ENCODE results near the gene DEFB131A.
"Not testable (repeated sequence)": the region's sequence is repeated elsewhere in the genome, so short reads cannot be mapped to it uniquely, and the experiment has no call there.

Gene DEFB131A

GRCh38 chr4:9436728-9437127 is 7.5 kb upstream of the DEFB131A start:
- H2AFZ ChIP-seq (ENCODE audit: low read length); H3K9me3 ChIP-seq (replicated peaks in 1 of 2; ENCODE audit: control insufficient read depth in 2 of 2, insufficient read depth in 1 of 2, low read depth in 1 of 2, low read length in 2 of 2); H4K91ac ChIP-seq (ENCODE audit: low read depth, low read length, poor library complexity); H3K18ac ChIP-seq (ENCODE audit: low read length); H3K9ac ChIP-seq (ENCODE audit: low read depth, low read length, poor library complexity); H2AK5ac ChIP-seq (ENCODE audit: low read depth, low read length); H4K8ac ChIP-seq (ENCODE audit: low read depth, low read length); H3K4ac ChIP-seq (ENCODE audit: low read length); H3K79me1 ChIP-seq (ENCODE audit: low read depth, low read length); H2BK5ac ChIP-seq (ENCODE audit: low read length); H3K4me1 ChIP-seq (ENCODE audit: control insufficient read depth in 2 of 2, insufficient read depth in 1 of 2, low read depth in 1 of 2, low read length in 2 of 2); H3K4me2 ChIP-seq (ENCODE audit: insufficient read depth, low read length, poor library complexity, severe bottlenecking); H2BK12ac ChIP-seq (ENCODE audit: low read length); H3K36me3 ChIP-seq (replicated peaks in 1 of 2; ENCODE audit: control insufficient read depth in 2 of 2, insufficient read depth in 2 of 2, low read length in 2 of 2); H2BK120ac ChIP-seq (ENCODE audit: low read depth, low read length); H3K4me3 ChIP-seq (ENCODE audit: low read length in 2 of 2); H3K23ac ChIP-seq (ENCODE audit: low read depth, low read length, poor library complexity); H3K27ac ChIP-seq (replicated peaks; ENCODE audit: low read length); DNase-seq (ENCODE audit: low spot score); H3K27me3 ChIP-seq (ENCODE audit: control insufficient read depth in 3 of 3, insufficient read depth in 3 of 3, low read depth in 1 of 3, low read length in 3 of 3); H2BK15ac ChIP-seq (ENCODE audit: low read length); H3K14ac ChIP-seq (ENCODE audit: low read length): not testable (repeated sequence)

GRCh38 chr4:9442355-9442754 is 1.9 kb upstream of the DEFB131A start:
- WGBS, 2 donors (ENCODE audit: extremely low coverage in 2 of 2, insufficient read length in 2 of 2, insufficient replicate concordance in 1 of 2): no CpG with 5 or more reads among the region's 4 CpGs
- not testable (repeated sequence) for H3K79me1 ChIP-seq (ENCODE audit: low read depth, low read length)

GRCh38 chr4:9444681-9445080 is 467 bp downstream of the DEFB131A start:
- H3K14ac ChIP-seq (ENCODE audit: low read length); H3K36me3 ChIP-seq (replicated peaks in 1 of 2; ENCODE audit: control insufficient read depth in 2 of 2, insufficient read depth in 2 of 2, low read length in 2 of 2); H3K4ac ChIP-seq (ENCODE audit: low read length); H3K18ac ChIP-seq (ENCODE audit: low read length); H4K91ac ChIP-seq (ENCODE audit: low read depth, low read length, poor library complexity); H2BK120ac ChIP-seq (ENCODE audit: low read depth, low read length); H3K9me3 ChIP-seq (replicated peaks in 1 of 2; ENCODE audit: control insufficient read depth in 2 of 2, insufficient read depth in 1 of 2, low read depth in 1 of 2, low read length in 2 of 2); H2AK5ac ChIP-seq (ENCODE audit: low read depth, low read length); H3K9ac ChIP-seq (ENCODE audit: low read depth, low read length, poor library complexity); H3K23ac ChIP-seq (ENCODE audit: low read depth, low read length, poor library complexity); H3K4me1 ChIP-seq (ENCODE audit: control insufficient read depth in 2 of 2, insufficient read depth in 1 of 2, low read depth in 1 of 2, low read length in 2 of 2); H3K4me2 ChIP-seq (ENCODE audit: insufficient read depth, low read length, poor library complexity, severe bottlenecking); H3K27me3 ChIP-seq (ENCODE audit: control insufficient read depth in 3 of 3, insufficient read depth in 3 of 3, low read depth in 1 of 3, low read length in 3 of 3); H3K27ac ChIP-seq (replicated peaks; ENCODE audit: low read length); DNase-seq (ENCODE audit: low spot score); H3K79me1 ChIP-seq (ENCODE audit: low read depth, low read length); H2BK12ac ChIP-seq (ENCODE audit: low read length); H2BK15ac ChIP-seq (ENCODE audit: low read length); H3K4me3 ChIP-seq (ENCODE audit: low read length in 2 of 2); H2AFZ ChIP-seq (ENCODE audit: low read length); H4K8ac ChIP-seq (ENCODE audit: low read depth, low read length); H2BK5ac ChIP-seq (ENCODE audit: low read length): not testable (repeated sequence)
- WGBS, 2 donors (ENCODE audit: extremely low coverage in 2 of 2, insufficient read length in 2 of 2, insufficient replicate concordance in 1 of 2): no CpG with 5 or more reads among the region's 6 CpGs

More at GRCh38 chr4:9442355-9442754, 1.9 kb upstream of the DEFB131A start:
- not testable (repeated sequence) for H3K27ac ChIP-seq (replicated peaks; ENCODE audit: low read length); H2BK120ac ChIP-seq (ENCODE audit: low read depth, low read length); H2BK12ac ChIP-seq (ENCODE audit: low read length); H4K91ac ChIP-seq (ENCODE audit: low read depth, low read length, poor library complexity); H3K36me3 ChIP-seq (replicated peaks in 1 of 2; ENCODE audit: control insufficient read depth in 2 of 2, insufficient read depth in 2 of 2, low read length in 2 of 2); H3K4me1 ChIP-seq (ENCODE audit: control insufficient read depth in 2 of 2, insufficient read depth in 1 of 2, low read depth in 1 of 2, low read length in 2 of 2); H3K4me2 ChIP-seq (ENCODE audit: insufficient read depth, low read length, poor library complexity, severe bottlenecking); H4K8ac ChIP-seq (ENCODE audit: low read depth, low read length); DNase-seq (ENCODE audit: low spot score); H3K14ac ChIP-seq (ENCODE audit: low read length); H3K27me3 ChIP-seq (ENCODE audit: control insufficient read depth in 3 of 3, insufficient read depth in 3 of 3, low read depth in 1 of 3, low read length in 3 of 3); H3K9ac ChIP-seq (ENCODE audit: low read depth, low read length, poor library complexity); H3K18ac ChIP-seq (ENCODE audit: low read length); H3K9me3 ChIP-seq (replicated peaks in 1 of 2; ENCODE audit: control insufficient read depth in 2 of 2, insufficient read depth in 1 of 2, low read depth in 1 of 2, low read length in 2 of 2); H2AFZ ChIP-seq (ENCODE audit: low read length); H3K4ac ChIP-seq (ENCODE audit: low read length); H2AK5ac ChIP-seq (ENCODE audit: low read depth, low read length); H3K4me3 ChIP-seq (ENCODE audit: low read length in 2 of 2); H3K23ac ChIP-seq (ENCODE audit: low read depth, low read length, poor library complexity); H2BK5ac ChIP-seq (ENCODE audit: low read length); H2BK15ac ChIP-seq (ENCODE audit: low read length)

GRCh38 chr4:9452251-9452650 is 8.0 kb downstream of the DEFB131A start:
- not testable (repeated sequence) for H3K4me2 ChIP-seq (ENCODE audit: insufficient read depth, low read length, poor library complexity, severe bottlenecking); H2AFZ ChIP-seq (ENCODE audit: low read length); H3K4me3 ChIP-seq (ENCODE audit: low read length in 2 of 2); H4K8ac ChIP-seq (ENCODE audit: low read depth, low read length); H4K91ac ChIP-seq (ENCODE audit: low read depth, low read length, poor library complexity); H3K36me3 ChIP-seq (replicated peaks in 1 of 2; ENCODE audit: control insufficient read depth in 2 of 2, insufficient read depth in 2 of 2, low read length in 2 of 2); H3K4ac ChIP-seq (ENCODE audit: low read length); H3K79me1 ChIP-seq (ENCODE audit: low read depth, low read length); H3K18ac ChIP-seq (ENCODE audit: low read length); H3K27ac ChIP-seq (replicated peaks; ENCODE audit: low read length); H2BK120ac ChIP-seq (ENCODE audit: low read depth, low read length); H3K27me3 ChIP-seq (ENCODE audit: control insufficient read depth in 3 of 3, insufficient read depth in 3 of 3, low read depth in 1 of 3, low read length in 3 of 3); H2BK5ac ChIP-seq (ENCODE audit: low read length); H3K9ac ChIP-seq (ENCODE audit: low read depth, low read length, poor library complexity); H3K4me1 ChIP-seq (ENCODE audit: control insufficient read depth in 2 of 2, insufficient read depth in 1 of 2, low read depth in 1 of 2, low read length in 2 of 2); H2BK12ac ChIP-seq (ENCODE audit: low read length); H3K23ac ChIP-seq (ENCODE audit: low read depth, low read length, poor library complexity); H2AK5ac ChIP-seq (ENCODE audit: low read depth, low read length); H3K9me3 ChIP-seq (replicated peaks in 1 of 2; ENCODE audit: control insufficient read depth in 2 of 2, insufficient read depth in 1 of 2, low read depth in 1 of 2, low read length in 2 of 2); DNase-seq (ENCODE audit: low spot score); H2BK15ac ChIP-seq (ENCODE audit: low read length); H3K14ac ChIP-seq (ENCODE audit: low read length)
- WGBS, 2 donors (ENCODE audit: extremely low coverage in 2 of 2, insufficient read length in 2 of 2, insufficient replicate concordance in 1 of 2): no CpG with 5 or more reads among the region's 10 CpGs

Data from neuronal stem cell (in vitro differentiated cells).